HEK293 (cell line): ENCODE measurements around the gene LYPD3.

Experiments
- CTCF ChIA-PET: fragments of 350-600 bp; formaldehyde crosslinking; extraction: SDS; loops from one replicate; lab custom pipeline; 2021; ENCODE audit warnings: antibody characterized with exemption; lab: Yijun Ruan, JAX
- POLR2A ChIA-PET: fragments of 300-600 bp; formaldehyde crosslinking; extraction: SDS; loops from one replicate; lab custom pipeline; 2020; ENCODE audit warnings: antibody characterized with exemption, inconsistent platforms; lab: Yijun Ruan, JAX
- H3K27ac ChIP-seq: fragments of 200-500 bp; sonication (Bioruptor generic); 2 replicates; pipeline ENCODE4 v1.5.1; 2014; ENCODE audit warnings: low read depth, low read length, control low read depth, inconsistent platforms; ENCODE audit errors: extremely low read depth
- H3K36me3 ChIP-seq, 2 experiments: fragments of 200-500 bp in 1 of 2; sonication (Bioruptor generic) in 1 of 2; 1 replicate in 1 of 2; 2 replicates in 1 of 2; pipeline ENCODE4 v1.5.1; 2014 to 2017; ENCODE audit warnings: inconsistent platforms in 2 of 2, low read length in 2 of 2; ENCODE audit not compliant: control insufficient read depth in 2 of 2, insufficient read depth in 1 of 2
- H3K4me1 ChIP-seq: fragments of 200-500 bp; sonication (Bioruptor generic); 2 replicates; pipeline ENCODE4 v1.5.1; 2014; ENCODE audit warnings: mild to moderate bottlenecking, low read length, inconsistent platforms; ENCODE audit not compliant: control insufficient read depth, insufficient read depth
- H3K4me3 ChIP-seq: 2 replicates; pipeline ENCODE4 v1.5.1; 2011; ENCODE audit warnings: low read depth, mild to moderate bottlenecking, control low read depth, low read length, moderate library complexity
- H3K9me3 ChIP-seq: fragments of 200-500 bp; sonication (Bioruptor generic); 2 replicates; pipeline ENCODE4 v1.5.1; 2014; ENCODE audit warnings: low read depth, low read length, inconsistent platforms; ENCODE audit not compliant: control insufficient read depth, insufficient read depth
- HOXC10 ChIP-seq: sonication (generic); formaldehyde crosslinking; IDR thresholded peaks from 2 replicates; pipeline ENCODE4 v1.8.1; 2023; ENCODE audit warnings: mild to moderate bottlenecking, missing genetic modification reagents
- INSM2 ChIP-seq: fragments of 450-650 bp; formaldehyde crosslinking; IDR thresholded peaks from 2 replicates; pipeline ENCODE4 v1.5.1; 2016; ENCODE audit warnings: missing biosample characterization, missing genetic modification characterization
- OVOL3 ChIP-seq: fragments of 450-650 bp; formaldehyde crosslinking; IDR thresholded peaks from 2 replicates; pipeline ENCODE4 v1.5.1; 2016; ENCODE audit warnings: missing biosample characterization, missing genetic modification characterization
- PRDM4 ChIP-seq: fragments of 450-650 bp; formaldehyde crosslinking; IDR thresholded peaks from 2 replicates; pipeline ENCODE4 v1.5.1; 2017; ENCODE audit warnings: missing biosample characterization, missing genetic modification characterization
- REPIN1 ChIP-seq: fragments of 450-650 bp; formaldehyde crosslinking; IDR thresholded peaks from 2 replicates; pipeline ENCODE4 v1.5.1; 2017; ENCODE audit warnings: missing biosample characterization, missing genetic modification characterization, low read depth
- TSHZ1 ChIP-seq: fragments of 450-650 bp; formaldehyde crosslinking; IDR thresholded peaks from 2 replicates; pipeline ENCODE4 v1.5.1; 2016; ENCODE audit warnings: missing biosample characterization, missing genetic modification characterization, borderline replicate concordance
- ZBTB17 ChIP-seq: fragments of 450-650 bp; formaldehyde crosslinking; IDR thresholded peaks from 2 replicates; pipeline ENCODE4 v1.5.1; 2016; ENCODE audit warnings: missing biosample characterization, missing genetic modification characterization
- ZEB2 ChIP-seq: fragments of 450-650 bp; formaldehyde crosslinking; IDR thresholded peaks from 2 replicates; pipeline ENCODE4 v1.5.1; 2016; ENCODE audit warnings: missing biosample characterization, missing genetic modification characterization
- ZFP37 ChIP-seq: fragments of 450-650 bp; formaldehyde crosslinking; IDR thresholded peaks from 2 replicates; pipeline ENCODE4 v1.5.1; 2016; ENCODE audit warnings: missing biosample characterization, missing genetic modification characterization
- ZNF140 ChIP-seq: fragments of 450-650 bp; formaldehyde crosslinking; IDR thresholded peaks from 2 replicates; pipeline ENCODE4 v1.5.1; 2016; ENCODE audit warnings: missing biosample characterization, missing genetic modification characterization
- ZNF157 ChIP-seq: fragments of 450-650 bp; formaldehyde crosslinking; IDR thresholded peaks from 2 replicates; pipeline ENCODE4 v1.5.1; 2016; ENCODE audit warnings: missing biosample characterization, missing genetic modification characterization
- ZNF174 ChIP-seq: fragments of 450-650 bp; formaldehyde crosslinking; IDR thresholded peaks from 2 replicates; pipeline ENCODE4 v1.5.0; 2017; ENCODE audit warnings: missing biosample characterization, mild to moderate bottlenecking, missing genetic modification characterization
- ZNF280C ChIP-seq: fragments of 450-650 bp; formaldehyde crosslinking; IDR thresholded peaks from 2 replicates; pipeline ENCODE4 v1.5.1; 2016; ENCODE audit warnings: missing biosample characterization, missing genetic modification characterization
- ZNF335 ChIP-seq: fragments of 450-650 bp; formaldehyde crosslinking; conservative IDR thresholded peaks from 2 replicates; pipeline ENCODE4 v1.5.1; 2016; ENCODE audit warnings: missing biosample characterization, missing genetic modification characterization
- ZNF449 ChIP-seq: fragments of 450-650 bp; formaldehyde crosslinking; IDR thresholded peaks from 2 replicates; pipeline ENCODE4 v1.5.1; 2017; ENCODE audit warnings: missing biosample characterization, mild to moderate bottlenecking, missing genetic modification characterization, moderate library complexity
- ZNF521 ChIP-seq: fragments of 450-650 bp; formaldehyde crosslinking; IDR thresholded peaks from 2 replicates; pipeline ENCODE4 v1.5.1; 2017; ENCODE audit warnings: missing biosample characterization, mild to moderate bottlenecking, missing genetic modification characterization
- ZNF610 ChIP-seq: fragments of 450-650 bp; formaldehyde crosslinking; IDR thresholded peaks from 2 replicates; pipeline ENCODE4 v1.5.1; 2016; ENCODE audit warnings: missing biosample characterization, missing genetic modification characterization, borderline replicate concordance
- ZNF747 ChIP-seq: fragments of 450-650 bp; formaldehyde crosslinking; IDR thresholded peaks from 2 replicates; pipeline ENCODE4 v1.5.1; 2016; ENCODE audit warnings: missing biosample characterization, missing genetic modification characterization
- ZNF777 ChIP-seq: fragments of 450-650 bp; formaldehyde crosslinking; IDR thresholded peaks from 2 replicates; pipeline ENCODE4 v1.5.1; 2017; ENCODE audit warnings: missing biosample characterization, missing genetic modification characterization, borderline replicate concordance
- ZSCAN16 ChIP-seq: fragments of 450-650 bp; formaldehyde crosslinking; IDR thresholded peaks from 2 replicates; pipeline ENCODE4 v1.5.1; 2016; ENCODE audit warnings: missing biosample characterization, missing genetic modification characterization

Gene LYPD3

GRCh38 chr19:43468354-43469159 lies 3.1 kb upstream of the LYPD3 start (continued):
- TF ChIP-seq TSHZ1 (tag by site-specific recombination) (no peak), ZNF335 (tag by site-specific recombination) (no peak), ZNF280C (tag by site-specific recombination) (no peak), ZNF157 (tag by site-specific recombination) (no peak), ZNF747 (tag by site-specific recombination) (peak; percentile 66; the same call in 1 of the 2 replicates), OVOL3 (tag by site-specific recombination) (no peak), INSM2 (tag by site-specific recombination) (no peak)

GRCh38 chr19:43467730-43468129 lies 2.3 kb upstream of the LYPD3 start:
- no peak overlapping the region for H3K27ac ChIP-seq
- ChIA-PET POLR2A (interaction anchor here (0.7 kb wide), 1 partner anchor 53 kb away, joined by 4 read pairs; no protein-coding TSS in a partner anchor), CTCF (interaction anchor here (0.6 to 1.2 kb wide), 5 partner anchors 21 to 217 kb away, joined by 3 to 6 read pairs (median 4); no protein-coding TSS in a partner anchor)
- H3K4me1 ChIP-seq: peaks cover 13% of the 10 kb centered on the region; the same call in 1 of the 2 replicates
- no peak overlapping the region for H3K4me3 ChIP-seq
- H3K36me3 ChIP-seq: no peaks in the 10 kb centered on the region
- TF ChIP-seq ZBTB17 (tag by site-specific recombination): 0 out of 2 replicates have a peak, but pooled peaks have one; percentile 26
- no peak for TF ChIP-seq ZEB2 (tag by site-specific recombination)
- H3K9me3 ChIP-seq: no peaks in the 10 kb centered on the region

- peaks cover 13% of the 10 kb centered on the region; the same call in 1 of the 2 replicates for H3K4me1 ChIP-seq
- H3K4me3 ChIP-seq: no peak overlapping the region
- POLR2A ChIA-PET: no interaction called here
- CTCF ChIA-PET: interaction anchor here (0.5 to 1.2 kb wide), 7 partner anchors 20 to 218 kb away, joined by 3 to 6 read pairs (median 3); no protein-coding TSS in a partner anchor
- no peaks in the 10 kb centered on the region for H3K36me3 ChIP-seq
- H3K27ac ChIP-seq: no peak overlapping the region; the same call in 1 of the 2 replicates
- H3K9me3 ChIP-seq: no peaks in the 10 kb centered on the region
- TF ChIP-seq ZNF449 (tag by site-specific recombination) (no peak), HOXC10 (CRISPR knock-in tag) (no peak), PRDM4 (tag by site-specific recombination) (no peak), ZNF140 (tag by site-specific recombination) (no peak), ZNF521 (no peak), ZFP37 (tag by site-specific recombination) (no peak), ZNF747 (tag by site-specific recombination) (no peak), ZSCAN16 (no peak), ZNF174 (tag by site-specific recombination) (no peak), REPIN1 (tag by site-specific recombination) (no peak), ZNF610 (tag by site-specific recombination) (no peak), ZNF777 (tag by site-specific recombination) (no peak)
These were observed 1.9 kb upstream of the LYPD3 start for GRCh38 chr19:43467276-43467675.
